Middle frontal gyrus (tissue), 1 donor: ENCODE measurements around the gene TP53I3.
"Not testable (repeated sequence)": the region's sequence is repeated elsewhere in the genome, so short reads cannot be mapped to it uniquely, and the experiment has no call there.

ENCODE experiments used
- DNase-seq: peaks from one replicate; pipeline ENCODE4 v3.0.0-alpha.2; 2015; ENCODE audit warnings: low spot score; ENCODE audit errors: extremely low spot score

TP53I3 gene, protein sequence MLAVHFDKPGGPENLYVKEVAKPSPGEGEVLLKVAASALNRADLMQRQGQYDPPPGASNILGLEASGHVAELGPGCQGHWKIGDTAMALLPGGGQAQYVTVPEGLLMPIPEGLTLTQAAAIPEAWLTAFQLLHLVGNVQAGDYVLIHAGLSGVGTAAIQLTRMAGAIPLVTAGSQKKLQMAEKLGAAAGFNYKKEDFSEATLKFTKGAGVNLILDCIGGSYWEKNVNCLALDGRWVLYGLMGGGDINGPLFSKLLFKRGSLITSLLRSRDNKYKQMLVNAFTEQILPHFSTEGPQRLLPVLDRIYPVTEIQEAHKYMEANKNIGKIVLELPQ

DNA sequence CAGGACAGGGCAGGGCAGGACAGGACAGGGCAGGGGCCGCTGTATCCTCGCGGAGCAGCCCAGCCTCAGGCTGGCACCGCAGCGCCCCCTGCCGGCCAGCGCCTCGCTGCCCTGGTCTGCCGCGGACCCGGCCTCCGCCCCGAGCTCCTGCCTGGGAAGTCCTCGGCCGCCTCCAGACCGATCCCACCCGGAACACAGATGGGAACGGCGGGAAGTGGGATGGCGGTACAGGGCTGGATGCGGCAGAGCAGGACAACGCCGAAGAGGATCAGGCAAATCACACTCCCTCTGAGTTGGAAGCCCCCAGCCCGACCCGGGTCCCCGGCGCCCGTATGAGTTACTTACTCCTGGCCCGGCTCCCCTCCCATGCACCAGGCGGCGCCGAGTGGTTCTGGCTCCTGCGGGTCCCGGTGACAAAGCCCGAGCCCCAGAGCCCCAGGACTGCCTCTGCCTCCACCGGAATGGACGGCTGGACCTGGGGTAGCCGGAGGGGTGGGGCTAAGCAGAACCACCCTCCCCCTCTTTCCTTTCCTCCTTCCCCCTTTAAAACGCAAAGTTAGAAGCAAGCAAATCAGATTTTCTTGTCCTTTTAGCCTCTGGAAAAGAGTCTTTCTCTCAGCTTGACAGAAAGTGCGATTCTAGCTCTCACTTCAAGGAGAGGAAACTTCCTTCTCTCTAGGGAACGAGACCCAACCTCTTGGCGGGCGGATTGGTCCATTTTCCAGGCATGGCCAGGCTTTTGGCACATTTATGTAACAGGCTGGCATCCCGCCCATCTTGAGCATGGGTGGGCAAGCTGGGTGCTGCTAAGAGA lies at the start of gene TP53I3:
Gene TP53I3 (minus strand): TSS at position 449 of the 814 bp plus-strand sequence. CDS start 508 bp downstream, outside the sequence.
- DNase-seq = peak; percentile 57

DNA sequence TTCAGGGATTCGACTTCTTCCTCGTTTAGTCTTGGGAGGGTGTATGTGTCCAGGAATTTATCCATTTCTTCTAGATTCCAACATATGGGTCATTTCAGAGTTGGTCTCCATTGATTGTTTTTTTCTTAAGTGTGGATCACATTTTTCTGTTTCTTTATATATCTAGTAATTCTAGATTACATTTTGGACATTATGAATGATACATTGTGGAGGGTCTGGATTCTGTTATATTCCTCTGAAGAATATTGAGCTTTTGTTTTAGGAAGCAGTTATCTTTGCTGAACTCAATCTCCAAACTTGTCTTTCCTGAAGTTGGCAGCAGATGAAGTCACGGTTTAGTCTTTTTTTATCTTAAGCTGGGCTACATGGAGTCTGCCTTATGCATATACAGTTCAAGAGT lies 47.9 kb upstream of the TP53I3 start:
- DNase-seq = no peak

DNA sequence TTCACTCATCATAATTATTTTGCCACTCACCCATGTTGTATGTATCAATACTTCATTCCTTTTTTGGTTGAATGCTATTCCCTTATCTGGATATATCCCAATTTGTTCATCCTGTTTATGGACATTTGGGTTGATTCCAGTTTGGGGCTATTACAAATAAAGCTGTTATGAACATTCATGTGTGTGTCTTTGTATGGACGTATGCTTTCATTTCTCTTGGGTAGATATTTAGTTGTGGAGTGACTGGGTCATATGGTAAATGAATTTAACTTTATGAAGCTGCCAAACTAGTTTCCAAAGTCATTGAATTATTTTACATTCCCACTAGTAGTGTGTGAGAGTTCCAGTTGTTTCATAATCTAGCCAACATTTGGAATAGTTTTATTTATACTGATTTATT lies 41.3 kb upstream of the TP53I3 start:
- DNase-seq = no peak

DNA sequence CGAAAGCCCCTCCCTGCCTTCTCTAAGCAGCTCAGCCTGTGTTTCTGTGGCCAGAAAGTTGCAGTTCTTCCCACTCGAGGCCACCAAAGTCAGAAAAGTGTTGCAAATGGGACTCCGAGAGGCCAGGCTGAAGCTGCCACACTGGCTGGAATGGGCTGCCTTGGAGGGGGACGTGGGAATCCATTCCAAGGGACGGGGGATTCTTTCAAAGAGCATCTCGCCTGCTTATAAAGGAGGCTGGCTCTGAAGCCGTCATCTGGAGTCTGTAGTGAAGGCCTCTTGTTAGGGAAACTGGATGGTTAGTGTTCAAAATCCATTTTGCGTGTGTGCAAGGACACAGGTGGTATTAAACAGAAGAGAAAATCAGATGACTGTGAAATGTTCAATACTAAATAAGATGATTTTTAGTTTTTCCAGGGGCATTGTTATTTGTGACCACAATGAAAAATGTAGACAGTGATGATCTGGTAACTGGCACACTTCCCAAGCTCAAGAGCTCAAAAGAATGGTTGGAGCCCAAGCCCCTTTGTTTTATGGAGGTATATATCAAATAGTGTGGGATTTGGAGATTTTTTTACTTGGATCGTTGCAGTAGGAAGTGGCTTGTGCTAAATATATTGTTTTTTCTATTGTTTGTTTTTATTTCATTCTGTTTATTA lies 39.4 kb upstream of the TP53I3 start:
- DNase-seq = no peak

DNA sequence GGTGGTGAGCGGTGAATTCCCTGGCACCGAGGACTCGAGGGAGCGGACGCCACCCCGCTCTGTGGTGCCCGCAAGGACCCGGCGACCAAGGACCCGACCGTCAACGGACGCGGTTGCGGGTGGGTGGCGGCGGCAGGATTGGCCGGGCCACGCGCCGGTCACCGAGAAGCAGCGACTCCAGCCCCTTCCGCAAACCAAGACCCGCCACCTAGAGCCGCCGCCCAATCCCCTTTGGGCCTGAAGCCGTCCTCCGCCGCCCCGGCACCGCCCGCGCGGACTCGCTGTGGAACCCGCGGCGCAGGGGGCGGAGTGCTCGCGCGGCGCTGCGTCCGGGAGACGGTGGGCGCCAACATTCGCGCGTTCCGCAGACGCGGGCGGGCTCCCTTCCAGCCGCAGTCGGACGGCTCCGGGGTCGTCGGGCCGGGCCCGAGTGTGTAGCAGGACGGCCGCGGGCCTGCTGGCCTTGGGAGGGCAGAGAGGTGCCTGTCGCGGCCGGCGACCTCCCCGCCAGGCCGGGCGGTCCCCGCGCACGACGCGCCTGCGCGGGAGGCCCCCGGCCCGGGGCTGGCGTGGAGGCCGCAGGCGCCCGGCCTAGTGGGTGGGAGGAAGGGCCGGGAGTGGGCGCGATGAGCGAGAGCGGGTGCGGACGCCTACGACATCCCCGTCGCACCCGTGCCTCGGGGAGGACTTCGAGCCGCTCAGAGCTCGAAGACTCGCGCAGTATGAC lies 38.7 kb upstream of the TP53I3 start, which contains the start of the genes FAM228B and PFN4:
Gene FAM228B (plus strand): TSS at position 275 of the 727 bp plus-strand sequence. CDS start 893 bp downstream, outside the sequence.
Gene PFN4 (minus strand): TSS at position 140 of the 727 bp plus-strand sequence. CDS start 799 bp downstream, outside the sequence.
- DNase-seq = peak; percentile 81

DNA sequence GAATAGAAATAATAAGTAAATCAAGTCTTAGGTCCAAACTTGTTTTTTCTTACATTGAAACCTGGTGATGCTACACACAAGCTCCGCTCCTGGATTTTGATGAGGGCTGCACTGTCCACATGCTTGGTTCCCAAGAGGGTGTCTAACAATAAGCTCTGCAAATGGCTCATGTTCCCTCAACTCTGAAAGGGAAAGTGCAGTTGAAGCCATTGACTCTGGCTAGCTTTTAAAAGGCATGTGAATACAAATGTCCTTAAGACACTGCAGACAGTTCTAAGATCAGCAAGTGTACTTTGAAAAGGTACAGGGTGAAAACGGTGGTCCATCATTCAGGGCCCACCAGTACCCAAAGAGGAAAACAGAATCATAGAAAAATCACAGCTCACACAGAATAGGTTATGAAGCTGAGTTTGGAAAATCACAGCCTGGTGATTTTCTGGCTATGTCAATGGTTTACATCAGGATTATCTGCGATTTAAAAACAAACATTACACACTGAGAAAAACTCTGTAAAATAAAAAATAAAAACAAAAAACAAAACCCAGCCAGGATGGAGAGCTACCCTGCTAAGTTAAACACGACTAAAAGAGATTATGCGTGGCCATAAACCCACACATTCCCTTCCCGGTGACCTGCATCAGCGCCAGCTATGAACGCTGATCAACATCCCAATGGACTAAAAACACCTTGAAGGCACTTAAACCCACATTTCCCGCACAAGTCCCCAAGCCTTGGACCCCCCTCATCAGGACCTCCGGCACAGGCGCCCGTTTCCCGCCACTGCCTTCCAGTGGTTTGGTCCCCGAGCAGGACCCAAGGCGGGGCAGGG lies 37.9 kb upstream of the TP53I3 start:
- no peak for DNase-seq

DNA sequence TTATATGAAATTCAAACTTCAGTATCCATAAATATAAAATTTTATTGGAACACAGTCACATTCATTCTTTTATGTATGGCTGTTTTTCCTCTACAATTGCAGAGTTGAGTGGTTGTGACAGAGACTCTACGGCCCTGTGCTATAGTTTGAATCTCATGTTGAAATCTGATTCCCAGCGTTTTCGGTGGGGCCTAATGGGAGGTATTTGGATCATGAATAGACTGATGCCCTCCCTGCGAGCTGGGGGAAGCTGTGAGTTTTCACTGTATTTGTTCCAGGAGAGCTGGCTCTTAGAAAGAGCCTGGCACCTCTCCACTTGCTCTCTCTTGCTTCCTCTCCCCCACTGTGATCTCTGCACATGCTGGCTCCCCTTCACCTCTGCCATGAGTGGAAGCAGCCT lies 36.8 kb upstream of the TP53I3 start:
- no peak for DNase-seq

DNA sequence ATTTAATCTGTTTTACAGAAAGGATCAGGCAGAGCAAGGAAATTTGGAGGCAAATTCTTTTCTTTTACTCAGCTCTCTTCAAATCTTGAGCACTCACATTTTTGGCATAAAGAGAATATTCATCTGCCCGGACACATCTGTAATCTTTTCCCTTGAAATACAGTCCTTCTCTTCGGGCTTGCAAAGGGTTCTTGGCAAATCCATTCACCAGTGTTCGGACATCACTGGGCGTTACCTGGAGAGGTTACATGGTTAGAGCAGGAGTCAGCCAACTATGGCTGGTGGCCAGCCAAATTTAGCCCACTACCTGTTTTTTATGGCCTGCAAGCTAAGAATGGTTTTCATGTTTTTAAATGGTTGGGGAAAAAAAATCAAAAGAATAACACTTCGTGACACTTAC lies 36.4 kb upstream of the TP53I3 start:
- DNase-seq = no peak

DNA sequence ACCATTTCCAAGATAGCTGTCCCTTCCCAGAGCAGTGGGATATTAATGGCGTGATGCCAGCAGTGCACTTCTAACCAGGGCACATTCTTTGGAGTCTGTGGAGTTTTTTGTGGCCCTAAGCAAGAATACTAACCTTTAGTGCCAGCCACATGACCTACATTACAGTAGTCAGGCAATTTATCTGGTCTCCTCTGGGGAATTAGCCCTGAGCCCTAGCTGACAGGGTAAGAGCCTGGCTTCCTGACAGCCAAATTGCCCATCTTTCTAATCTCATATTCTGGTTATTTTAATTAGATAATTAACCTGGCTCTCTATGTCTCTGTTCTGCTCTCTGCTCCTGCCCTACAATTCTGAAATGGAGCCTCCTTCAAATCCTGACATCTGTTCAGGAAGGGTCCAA lies 33.3 kb upstream of the TP53I3 start:
- no peak for DNase-seq

DNA sequence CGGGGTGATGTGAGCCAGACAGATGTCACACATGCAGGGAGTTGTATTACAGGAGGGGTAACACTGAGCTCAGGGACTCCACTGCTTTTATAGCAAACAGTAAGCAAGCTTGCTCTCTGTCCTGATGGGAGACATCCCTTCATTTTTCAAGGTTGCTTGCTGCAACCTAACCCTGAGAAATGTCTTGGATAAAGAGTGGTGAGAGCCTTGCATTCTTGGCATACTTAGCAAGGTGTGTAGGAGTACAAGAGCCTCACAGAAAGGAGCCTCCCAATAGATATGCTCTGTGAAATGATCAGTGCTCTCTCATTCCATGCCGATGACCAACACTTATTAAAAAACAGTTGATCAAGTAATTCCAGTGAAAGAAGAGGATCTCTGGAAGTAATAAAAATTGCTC lies 30.4 kb upstream of the TP53I3 start:
- no peak for DNase-seq

DNA sequence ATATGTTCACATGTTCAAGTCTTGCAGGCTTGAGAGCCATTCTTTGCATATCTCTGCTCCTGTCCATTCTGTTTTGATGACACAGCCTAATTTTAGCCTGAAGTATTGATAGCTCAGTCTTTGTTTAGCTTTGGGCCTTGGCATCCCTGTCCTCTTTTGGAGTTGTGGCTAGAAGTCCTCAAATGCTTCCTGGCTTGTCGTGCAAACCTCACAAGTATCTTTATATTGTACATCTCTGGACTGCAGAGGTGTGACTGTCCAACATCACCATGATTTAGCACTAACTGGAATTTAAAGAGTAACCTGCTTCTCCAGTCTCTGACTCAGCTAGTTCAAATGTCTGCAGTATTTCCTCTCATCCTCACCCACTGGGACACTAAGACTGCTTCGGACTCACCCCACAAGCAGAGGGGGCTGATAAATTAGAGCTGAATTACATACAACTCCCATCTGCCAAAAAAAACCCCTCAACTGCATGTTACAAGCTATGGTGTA lies 26.8 kb upstream of the TP53I3 start:
- DNase-seq = no peak

DNA sequence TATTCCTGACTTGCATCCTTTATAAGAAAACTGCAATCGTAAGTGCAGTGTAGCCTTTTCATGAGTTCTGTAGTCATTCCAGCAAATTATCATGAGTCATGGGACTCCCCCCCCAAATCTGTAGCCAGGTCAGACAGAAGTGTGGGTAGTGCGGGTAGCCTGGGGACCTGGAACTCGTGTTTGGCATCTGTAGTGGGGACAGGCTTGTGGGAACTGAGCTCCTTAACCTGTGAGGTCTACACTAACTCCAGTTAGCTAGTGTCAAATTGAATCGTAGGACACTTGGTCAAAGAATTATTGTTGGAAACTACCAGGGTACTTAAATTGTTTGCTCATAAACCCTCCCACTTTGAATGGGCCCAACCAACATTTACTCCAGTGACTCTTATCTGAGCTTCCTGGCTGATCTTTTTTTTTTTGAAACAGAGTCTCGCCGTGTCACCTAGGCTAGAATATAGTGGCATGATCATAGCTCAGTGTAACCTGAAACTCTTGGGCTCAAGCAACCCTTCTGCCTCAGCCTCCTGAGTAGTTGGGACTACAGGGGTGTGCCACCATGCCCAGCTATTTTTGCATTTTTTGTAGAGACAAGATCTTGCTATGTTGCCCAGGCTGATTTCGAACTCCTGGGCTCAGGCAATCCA lies 26.1 kb upstream of the TP53I3 start:
- DNase-seq = no peak

DNA sequence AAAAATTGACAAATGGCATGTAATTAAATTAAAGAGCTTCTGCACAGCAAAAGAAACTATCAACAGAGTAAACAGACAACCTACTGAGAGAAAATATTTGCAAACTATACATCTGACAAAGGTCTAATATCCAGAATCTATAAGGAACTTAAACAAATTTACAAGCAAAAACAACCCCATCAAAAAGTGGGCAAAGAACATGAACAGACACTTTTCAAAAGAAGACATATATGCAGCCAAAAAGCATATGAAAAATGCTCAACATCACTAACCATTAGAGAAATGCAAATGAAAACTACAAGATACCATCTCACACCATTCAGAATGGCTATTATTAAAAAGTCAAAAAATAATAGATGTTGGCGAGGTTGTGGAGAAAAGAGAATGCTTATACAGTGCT lies 24.8 kb upstream of the TP53I3 start:
- not testable (repeated sequence) for DNase-seq

DNA sequence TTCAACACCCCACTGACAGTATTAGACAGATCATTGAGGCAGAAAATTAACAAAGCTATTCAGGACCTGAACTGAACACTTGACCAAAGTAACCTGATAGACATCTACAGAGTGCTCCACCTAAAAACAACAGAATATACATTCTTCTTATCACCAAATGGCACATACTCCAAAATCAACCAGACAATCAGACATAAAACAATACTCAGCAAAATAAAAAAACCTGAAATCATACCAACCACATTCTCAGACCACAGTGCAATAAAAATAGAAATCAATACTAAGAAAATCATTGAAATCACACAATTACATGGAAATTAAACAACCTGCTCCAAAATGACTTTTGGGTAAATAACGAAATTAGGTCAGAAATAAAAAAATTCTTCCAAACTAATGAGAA lies 22.7 kb upstream of the TP53I3 start:
- no peak for DNase-seq

DNA sequence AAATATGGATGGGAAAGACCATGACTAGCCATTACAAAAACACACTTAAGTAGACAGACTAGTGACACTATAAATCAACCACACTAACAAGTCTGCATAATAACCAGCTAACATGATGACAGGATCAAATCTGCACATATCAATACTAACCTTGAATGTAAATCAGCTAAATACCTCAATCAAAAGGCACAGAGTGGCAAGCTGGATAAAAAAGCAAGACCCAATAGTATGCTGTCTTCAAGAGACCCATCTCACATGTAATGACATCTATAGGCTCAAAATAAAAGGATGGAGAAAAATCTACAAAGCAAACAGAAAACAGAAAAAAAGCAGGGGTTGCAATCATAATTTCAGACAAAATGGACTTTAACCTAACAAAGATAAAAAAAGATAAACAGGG lies 22.2 kb upstream of the TP53I3 start:
- DNase-seq = no peak

DNA sequence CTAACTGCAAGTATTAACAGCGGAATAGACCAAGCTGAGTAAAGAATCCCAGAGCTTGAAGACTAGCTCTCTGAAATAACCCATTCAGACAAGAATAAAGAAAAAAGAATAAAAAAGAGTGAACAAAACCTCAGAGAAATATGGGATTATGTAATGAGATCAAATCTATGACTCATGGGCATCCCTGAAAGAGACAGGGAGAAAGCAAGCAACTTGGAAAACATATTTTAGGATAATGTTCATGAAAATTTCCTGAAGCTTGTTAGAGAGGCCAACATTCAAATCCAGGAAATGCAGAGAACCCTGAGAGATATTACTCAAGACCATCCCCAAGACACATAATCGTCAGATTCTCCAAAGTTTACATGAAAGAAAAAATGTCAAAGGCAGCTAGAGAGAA lies 21.2 kb upstream of the TP53I3 start:
- no peak for DNase-seq

DNA sequence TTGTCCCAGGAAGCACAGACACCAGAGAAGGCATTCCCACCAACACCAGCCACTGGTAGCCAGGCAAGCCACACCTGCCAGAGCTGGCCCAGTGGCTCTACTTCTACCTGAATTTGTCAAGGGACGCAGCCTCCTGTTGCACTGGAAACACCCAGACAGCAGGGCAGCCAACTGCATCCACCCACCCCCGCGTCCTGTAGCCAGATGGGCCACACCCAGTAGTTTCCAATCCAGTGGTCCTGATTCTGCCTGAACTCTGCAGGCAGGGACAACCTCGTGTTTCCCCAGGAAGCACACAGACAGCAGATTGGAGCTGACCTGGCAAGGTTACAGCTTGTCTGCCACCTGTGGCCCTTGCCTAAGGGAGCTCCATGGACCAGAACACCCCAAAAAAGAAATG lies 20.3 kb upstream of the TP53I3 start:
- no peak for DNase-seq

DNA sequence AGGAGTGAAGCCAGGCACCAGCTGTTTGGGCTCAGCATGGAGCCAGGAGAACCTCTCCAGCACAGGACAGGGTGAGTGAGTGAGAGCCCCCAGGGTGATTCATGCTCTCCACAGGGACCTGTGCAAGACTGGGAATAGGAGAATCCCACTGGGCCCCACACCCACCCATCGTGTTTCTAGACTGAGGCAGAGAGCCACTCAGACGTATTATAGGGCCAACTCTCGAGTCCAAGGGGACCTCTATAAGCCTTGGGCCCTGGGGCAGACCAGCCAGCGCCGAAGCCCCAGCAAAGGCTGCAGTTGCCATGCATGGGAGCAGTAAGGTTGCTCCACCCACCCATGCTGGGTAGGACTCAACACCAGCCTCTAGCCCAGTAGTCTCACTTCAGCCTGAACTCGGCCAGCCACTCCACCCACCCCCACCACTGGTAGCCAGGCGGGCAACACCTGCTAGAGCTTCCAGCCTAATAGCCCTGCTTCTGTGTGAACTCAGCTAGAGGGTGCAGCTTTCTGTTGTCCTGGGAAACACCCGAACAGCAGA lies 19.5 kb upstream of the TP53I3 start:
- no peak for DNase-seq

DNA sequence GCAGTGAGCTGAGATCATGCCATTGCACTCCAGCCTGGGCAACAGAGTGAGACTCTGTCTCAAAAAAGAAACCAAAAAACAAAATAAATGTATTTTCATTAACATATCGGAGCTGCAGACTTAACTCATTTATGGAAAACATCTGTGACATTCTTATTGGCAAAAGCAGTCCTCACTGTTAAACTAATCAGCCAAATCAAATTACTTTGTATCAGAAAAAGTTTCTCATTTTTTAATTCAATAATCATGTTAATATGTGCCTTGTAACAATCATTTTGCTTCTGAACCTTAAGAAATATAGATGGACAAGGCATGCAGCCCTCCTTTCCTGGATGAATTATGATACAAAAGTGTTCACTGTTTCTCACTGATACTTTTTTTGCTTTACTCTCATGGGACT lies 18.0 kb upstream of the TP53I3 start:
- no peak for DNase-seq
